Neuron (in vitro differentiated cells): ENCODE data around the gene NCEH1.
"Not testable (repeated sequence)": the region's sequence is repeated elsewhere in the genome, so short reads cannot be mapped to it uniquely, and the experiment has no call there.

Experiments
- H2AFZ ChIP-seq: one replicate; pipeline ENCODE4 v1.6.1; 2013; ENCODE audit warnings: low read depth, mild to moderate bottlenecking, inconsistent platforms, low read length, moderate library complexity
- H3K27me3 ChIP-seq: one replicate; pipeline ENCODE4 v1.6.1; 2013; ENCODE audit warnings: low read length; ENCODE audit not compliant: insufficient read depth
- H3K36me3 ChIP-seq: one replicate; pipeline ENCODE4 v1.6.1; 2013; ENCODE audit warnings: low read length; ENCODE audit not compliant: insufficient read depth
- H3K4me1 ChIP-seq: one replicate; pipeline ENCODE4 v1.6.1; 2013; ENCODE audit warnings: low read length; ENCODE audit not compliant: insufficient read depth
- H3K4me3 ChIP-seq: 2 replicates; pipeline ENCODE4 v1.5.1; 2013; ENCODE audit warnings: mild to moderate bottlenecking, low read length, moderate library complexity
- H3K9me3 ChIP-seq: one replicate; pipeline ENCODE4 v1.6.1; 2013; ENCODE audit warnings: low read length

Gene NCEH1

DNA sequence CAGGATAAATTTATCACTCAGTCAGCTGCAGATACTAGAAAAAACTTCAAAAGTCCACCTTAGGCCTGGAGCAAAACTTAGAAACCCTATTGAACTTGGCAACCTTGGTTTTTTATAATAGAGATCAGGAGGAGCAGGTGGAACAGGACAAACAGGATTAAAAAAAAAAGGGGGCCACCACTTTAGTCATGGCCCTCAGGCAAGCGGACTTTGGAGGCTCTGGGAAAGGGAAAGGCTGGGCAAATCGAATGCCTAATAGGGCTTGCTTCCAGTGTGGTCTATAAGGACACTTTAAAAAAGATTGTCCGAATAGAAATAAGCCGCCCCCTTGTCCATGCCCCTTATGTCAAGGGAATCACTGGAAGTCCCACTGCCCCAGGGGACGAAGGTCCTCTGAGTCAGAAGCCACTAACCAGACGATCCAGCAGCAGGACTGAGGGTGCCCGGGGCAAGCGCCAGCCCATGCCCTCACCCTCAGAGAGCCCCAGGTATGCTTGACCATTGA, 11.7 kb upstream of the NCEH1 start:
- H2AFZ ChIP-seq, H3K4me1 ChIP-seq, H3K9me3 ChIP-seq, H3K4me3 ChIP-seq, H3K36me3 ChIP-seq, H3K27me3 ChIP-seq: not testable (repeated sequence)

DNA sequence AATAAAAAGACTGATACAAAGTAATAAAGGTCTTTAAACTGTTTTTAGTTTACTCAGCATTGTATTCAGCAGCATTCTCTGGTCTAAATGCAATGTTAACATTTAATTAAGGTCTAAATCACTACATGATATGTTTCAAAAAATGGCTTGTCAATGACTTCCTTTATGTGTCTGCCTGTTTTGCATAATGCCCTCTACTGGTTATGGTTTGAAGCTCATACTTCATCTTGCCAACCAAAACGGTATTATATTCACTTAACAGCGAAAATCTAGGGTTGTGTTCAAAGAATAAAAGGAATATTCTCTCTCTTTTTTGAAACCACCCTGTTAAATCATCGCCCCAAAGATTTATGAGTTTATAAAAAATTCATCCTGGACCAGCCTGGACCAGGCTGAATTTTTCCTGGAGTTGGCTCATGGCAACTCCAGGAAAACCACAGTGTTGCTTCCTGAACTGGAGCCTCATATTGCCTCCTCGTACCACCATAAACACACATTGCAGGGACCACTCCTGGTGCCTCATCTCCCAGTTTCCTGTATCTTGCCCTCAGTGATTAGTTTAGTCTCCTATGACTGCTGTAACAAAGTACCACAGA, 6.7 kb upstream of the NCEH1 start:
- Histone ChIP-seq H3K4me1 (no peaks in the 10 kb centered on the region), H3K9me3 (no peaks in the 10 kb centered on the region), H3K36me3 (no peaks in the 10 kb centered on the region), H3K27me3 (no peaks in the 10 kb centered on the region), H3K4me3 (no peak overlapping the region), H2AFZ (no peak overlapping the region)

DNA sequence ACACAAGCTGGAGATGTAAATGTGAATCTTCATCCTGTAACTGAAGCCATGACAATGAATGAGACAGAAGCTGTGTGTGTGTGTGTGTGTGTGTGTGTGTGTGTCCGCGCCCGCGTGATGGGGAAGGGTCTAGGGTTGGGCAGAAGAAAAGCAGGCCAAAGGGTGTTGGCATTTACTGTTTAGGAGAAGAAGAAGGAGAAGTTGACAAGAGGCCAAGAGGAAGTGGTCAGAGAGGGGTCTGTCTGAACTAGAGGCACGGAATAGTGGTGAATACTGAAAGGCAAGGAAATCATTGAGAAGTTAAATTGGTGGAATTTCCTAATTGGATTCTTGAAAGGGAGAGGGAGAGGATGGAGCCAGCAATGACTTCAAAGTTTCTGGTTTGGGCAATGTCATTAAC, 5.6 kb upstream of the NCEH1 start:
- Histone ChIP-seq H3K36me3 (no peaks in the 10 kb centered on the region), H2AFZ (no peak overlapping the region), H3K4me1 (no peaks in the 10 kb centered on the region), H3K27me3 (no peaks in the 10 kb centered on the region), H3K4me3 (no peak overlapping the region), H3K9me3 (no peaks in the 10 kb centered on the region)

DNA sequence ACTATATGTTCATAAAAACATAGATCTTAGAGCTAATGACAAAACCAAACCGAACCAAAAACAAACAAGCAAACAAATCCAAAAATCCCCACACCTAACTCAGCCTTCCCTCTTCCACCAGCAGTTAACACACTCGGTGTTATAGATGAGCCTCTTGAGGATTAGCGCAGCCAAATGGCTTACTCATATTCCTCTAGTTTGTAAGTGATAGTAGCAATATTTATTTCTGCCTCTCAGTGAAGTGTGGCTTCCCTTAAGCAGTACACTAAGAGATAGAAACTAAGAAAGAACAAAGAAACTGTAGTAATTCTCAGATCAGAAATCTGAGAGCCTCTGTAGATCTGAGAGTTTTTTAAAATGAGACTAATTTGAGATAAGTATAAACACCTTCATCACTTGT, 2.4 kb upstream of the NCEH1 start:
- H3K9me3 ChIP-seq, result no peaks in the 10 kb centered on the region
- H3K4me1 ChIP-seq, result peaks cover 11% of the 10 kb centered on the region
- H3K36me3 ChIP-seq, result no peaks in the 10 kb centered on the region
- no peak overlapping the region for H3K4me3 ChIP-seq
- H2AFZ ChIP-seq, result no peak overlapping the region
- H3K27me3 ChIP-seq, result no peaks in the 10 kb centered on the region

DNA sequence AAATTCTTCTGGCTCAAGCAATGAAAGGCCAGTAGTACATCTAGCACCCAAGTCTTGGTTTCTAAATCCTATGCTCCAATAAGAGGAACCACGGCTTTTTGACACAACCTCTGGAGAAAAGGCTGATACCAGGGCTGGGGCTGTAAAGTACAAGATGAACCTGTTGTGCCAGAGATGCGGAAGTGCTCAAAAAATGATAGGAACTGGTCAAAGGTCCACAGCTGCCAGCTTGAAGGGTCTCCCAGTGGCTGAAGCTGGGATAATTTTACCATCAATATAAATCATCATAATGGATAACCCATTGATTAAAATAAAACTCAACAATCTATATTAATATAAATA, 558 bp upstream of the NCEH1 start:
- H3K4me3 ChIP-seq, result peak overlapping the region; percentile 83
- peak overlapping the region; percentile 96 for H2AFZ ChIP-seq
- H3K27me3 ChIP-seq, result no peaks in the 10 kb centered on the region
- H3K36me3 ChIP-seq, result no peaks in the 10 kb centered on the region
- H3K9me3 ChIP-seq, result no peaks in the 10 kb centered on the region
- peaks cover 11% of the 10 kb centered on the region for H3K4me1 ChIP-seq

DNA sequence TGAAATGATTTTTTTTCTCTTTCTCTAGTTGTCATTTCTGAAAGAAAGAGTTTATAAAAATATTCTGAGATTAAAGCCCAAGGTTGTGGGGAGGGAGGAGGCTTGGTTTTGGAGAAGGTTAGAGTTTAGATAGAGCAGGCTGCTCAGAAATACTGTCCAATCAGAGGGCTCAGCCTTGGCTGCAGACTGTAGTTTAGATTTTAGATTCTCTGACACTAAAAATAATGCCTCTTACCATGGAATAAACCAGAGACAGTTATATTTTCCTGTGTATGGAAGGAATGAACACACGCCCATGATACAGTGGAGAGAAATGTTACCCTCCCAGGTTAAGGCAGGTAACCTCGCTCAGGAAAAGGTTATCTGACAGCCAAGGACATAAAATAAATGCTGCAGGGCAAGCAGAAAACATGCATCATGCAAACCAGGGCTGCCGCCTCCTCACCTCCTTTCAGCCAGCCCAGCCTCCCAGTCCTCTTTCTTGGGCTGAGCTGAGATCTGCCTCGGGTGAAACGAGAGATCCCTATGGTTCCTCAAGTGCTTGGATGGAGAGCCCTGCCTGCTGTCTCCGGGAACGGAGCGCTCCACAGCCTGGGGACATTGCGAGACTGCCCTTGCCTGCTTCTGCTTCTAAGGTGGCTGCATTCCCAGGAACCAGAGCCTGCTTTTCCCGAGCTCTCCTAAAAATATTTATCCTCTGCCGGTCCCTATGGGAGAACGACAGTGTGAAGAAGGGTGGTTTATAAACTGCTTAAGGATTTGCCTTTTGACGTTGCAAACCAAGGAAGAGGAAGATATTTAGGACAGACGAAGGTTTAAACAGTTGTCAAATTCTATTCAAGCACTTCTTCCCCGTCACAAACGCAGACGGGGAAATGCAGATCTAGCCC, 848 bp downstream of the NCEH1 start:
- Histone ChIP-seq H3K27me3 (no peaks in the 10 kb centered on the region), H2AFZ (peak overlapping the region; percentile 96), H3K36me3 (no peaks in the 10 kb centered on the region), H3K4me1 (peaks cover 11% of the 10 kb centered on the region), H3K9me3 (no peaks in the 10 kb centered on the region), H3K4me3 (peak overlapping the region; percentile 83)

DNA sequence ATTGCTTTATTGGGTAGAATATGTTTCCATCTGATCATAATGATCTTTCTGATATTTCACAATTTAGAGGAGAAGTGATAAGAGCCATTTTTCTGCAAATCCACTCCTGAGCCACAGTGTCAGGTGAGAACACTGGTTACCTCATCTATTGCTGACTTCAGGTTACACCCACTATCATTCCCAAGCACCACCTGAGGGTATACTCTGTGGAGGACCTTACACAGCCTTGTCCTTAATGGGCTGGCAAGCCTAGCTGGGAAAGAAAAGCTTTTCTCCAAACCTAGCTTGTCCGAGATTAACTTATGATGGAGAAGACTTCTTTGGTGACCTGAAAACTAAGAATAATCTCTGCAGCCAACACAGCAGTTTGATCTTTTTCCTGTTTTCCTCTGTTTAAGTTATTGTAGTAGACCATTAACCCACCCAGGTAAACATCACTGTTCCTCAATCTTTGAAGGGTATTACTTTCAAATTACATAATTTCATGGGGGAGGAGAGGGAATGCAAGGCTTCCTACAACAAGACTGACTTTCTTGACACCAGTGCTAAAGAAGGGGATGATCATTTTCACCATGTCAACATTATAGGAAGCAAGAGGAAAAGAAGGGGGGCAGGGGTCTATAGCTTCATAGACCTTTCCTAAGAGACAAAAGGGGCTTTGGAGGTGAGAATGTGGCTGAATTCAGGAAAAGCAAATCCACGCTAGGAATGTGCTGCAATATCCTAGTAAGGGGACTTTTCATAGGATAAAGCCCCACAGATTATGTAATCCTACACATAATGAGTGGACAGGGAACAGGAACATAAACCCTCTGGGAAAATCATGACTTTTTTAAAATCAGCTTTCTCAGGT, 1.7 kb downstream of the NCEH1 start:
- H2AFZ ChIP-seq, result no peak overlapping the region
- no peaks in the 10 kb centered on the region for H3K36me3 ChIP-seq
- H3K9me3 ChIP-seq, result no peaks in the 10 kb centered on the region
- peaks cover 11% of the 10 kb centered on the region for H3K4me1 ChIP-seq
- H3K27me3 ChIP-seq, result no peaks in the 10 kb centered on the region
- H3K4me3 ChIP-seq, result no peak overlapping the region

DNA sequence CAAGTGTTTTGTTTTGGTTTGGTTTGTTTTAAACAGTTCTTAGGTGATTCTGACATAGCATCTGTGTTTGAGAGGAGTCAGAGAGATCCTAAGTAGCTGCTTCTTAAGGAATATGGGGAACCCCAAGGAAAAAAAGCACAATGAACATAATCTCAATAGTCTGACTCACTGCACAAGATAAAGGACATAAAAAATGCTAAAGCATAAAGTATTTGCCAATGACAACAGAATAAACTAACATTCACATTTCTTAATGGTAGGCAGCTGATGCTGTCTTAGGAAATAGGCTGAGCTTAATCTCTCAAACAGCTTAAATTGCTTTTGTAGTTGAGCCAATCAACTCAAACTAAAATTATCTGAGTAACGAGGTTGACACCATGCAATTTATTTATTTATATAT, 2.9 kb downstream of the NCEH1 start:
- no peaks in the 10 kb centered on the region for H3K9me3 ChIP-seq
- H3K36me3 ChIP-seq, result no peaks in the 10 kb centered on the region
- H2AFZ ChIP-seq, result no peak overlapping the region
- no peak overlapping the region for H3K4me3 ChIP-seq
- H3K27me3 ChIP-seq, result no peaks in the 10 kb centered on the region
- H3K4me1 ChIP-seq, result peaks cover 11% of the 10 kb centered on the region

DNA sequence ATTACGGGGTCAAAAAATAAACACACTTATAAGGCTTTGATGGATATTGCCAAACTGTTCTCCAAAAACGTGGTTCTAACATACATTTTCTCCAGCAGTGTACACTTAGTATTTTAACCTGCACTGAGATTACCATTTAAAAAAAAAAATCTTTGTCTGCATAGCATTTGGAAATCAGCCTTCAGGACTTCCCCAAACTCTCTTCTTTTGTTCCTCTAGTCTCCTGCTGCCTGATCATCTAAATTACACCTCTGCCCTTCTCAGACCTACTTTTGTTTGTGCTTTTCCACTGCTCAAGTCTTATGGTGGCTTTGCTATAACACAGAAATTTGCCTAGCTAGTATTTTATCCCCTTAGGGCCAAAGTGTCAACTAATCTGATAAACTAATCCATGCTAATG, 3.8 kb downstream of the NCEH1 start:
- no peaks in the 10 kb centered on the region for H3K36me3 ChIP-seq
- peaks cover 11% of the 10 kb centered on the region for H3K4me1 ChIP-seq
- H3K4me3 ChIP-seq, result no peak overlapping the region
- no peaks in the 10 kb centered on the region for H3K27me3 ChIP-seq
- no peaks in the 10 kb centered on the region for H3K9me3 ChIP-seq
- no peak overlapping the region for H2AFZ ChIP-seq

DNA sequence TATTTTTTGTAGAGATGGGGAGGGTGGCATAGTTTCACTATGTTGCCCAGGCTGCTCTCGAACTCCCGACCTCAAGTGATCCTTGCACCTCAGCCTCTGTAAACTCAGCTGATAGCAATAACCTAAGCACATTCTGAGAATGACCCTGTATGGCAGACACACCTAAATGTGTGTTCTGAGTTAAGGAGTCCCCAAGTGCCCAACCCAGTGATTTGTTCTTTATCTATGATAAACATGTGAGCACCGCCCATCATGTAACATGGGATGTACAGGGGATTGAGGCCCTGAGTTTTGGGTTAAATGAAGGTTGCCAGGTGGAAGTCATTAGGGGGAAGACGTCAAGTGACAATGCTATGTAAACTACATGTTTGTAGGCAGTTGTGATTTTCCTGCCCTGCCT, 5.7 kb downstream of the NCEH1 start:
- peaks cover 9% of the 10 kb centered on the region for H3K4me1 ChIP-seq
- no peaks in the 10 kb centered on the region for H3K9me3 ChIP-seq
- no peaks in the 10 kb centered on the region for H3K36me3 ChIP-seq
- no peaks in the 10 kb centered on the region for H3K27me3 ChIP-seq
- H2AFZ ChIP-seq, result no peak overlapping the region
- no peak overlapping the region for H3K4me3 ChIP-seq

DNA sequence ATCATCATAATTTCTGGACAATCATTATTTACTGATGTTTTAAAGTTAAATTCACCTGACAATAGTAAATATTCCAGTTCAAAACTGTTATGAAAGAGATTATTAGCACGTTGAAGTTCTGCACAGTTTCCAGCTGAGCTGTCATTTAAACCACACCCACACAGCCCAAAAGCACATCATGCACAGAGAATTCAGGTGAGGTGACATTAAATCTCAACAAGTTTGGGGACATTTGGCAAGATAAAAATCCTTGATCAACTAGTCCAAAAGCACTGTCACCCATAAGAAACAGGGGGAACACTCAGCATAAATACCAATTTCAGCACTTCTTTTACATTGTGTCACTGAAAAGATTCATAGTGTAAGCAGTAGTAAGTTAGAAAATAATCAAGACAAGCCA, 6.9 kb downstream of the NCEH1 start:
- no peaks in the 10 kb centered on the region for H3K9me3 ChIP-seq
- no peak overlapping the region for H2AFZ ChIP-seq
- H3K36me3 ChIP-seq, result no peaks in the 10 kb centered on the region
- H3K27me3 ChIP-seq, result no peaks in the 10 kb centered on the region
- H3K4me3 ChIP-seq, result no peak overlapping the region
- peaks cover 3% of the 10 kb centered on the region for H3K4me1 ChIP-seq

DNA sequence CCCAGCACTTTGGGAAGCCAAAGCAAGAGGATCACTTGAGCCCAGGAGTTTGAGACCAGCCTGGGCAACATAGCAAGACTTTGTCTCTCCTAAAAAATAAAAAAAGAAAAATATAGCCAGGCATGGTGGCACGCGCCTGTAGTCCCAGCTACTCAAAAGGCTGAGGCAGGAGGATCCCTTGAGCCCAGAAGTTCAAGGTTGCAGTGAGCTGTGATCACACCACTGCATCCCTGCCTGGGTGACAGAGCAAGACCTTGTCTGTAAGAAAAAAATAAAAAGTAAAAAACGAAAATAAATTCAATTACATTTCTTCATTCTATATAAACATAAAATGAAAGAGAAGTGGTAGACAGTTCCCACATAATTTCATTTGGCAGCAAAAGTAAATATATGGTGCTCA, 8.1 kb downstream of the NCEH1 start:
- H2AFZ ChIP-seq, H3K36me3 ChIP-seq, H3K27me3 ChIP-seq, H3K9me3 ChIP-seq, H3K4me3 ChIP-seq: not testable (repeated sequence)
- peaks cover 15% of the 10 kb centered on the region for H3K4me1 ChIP-seq

DNA sequence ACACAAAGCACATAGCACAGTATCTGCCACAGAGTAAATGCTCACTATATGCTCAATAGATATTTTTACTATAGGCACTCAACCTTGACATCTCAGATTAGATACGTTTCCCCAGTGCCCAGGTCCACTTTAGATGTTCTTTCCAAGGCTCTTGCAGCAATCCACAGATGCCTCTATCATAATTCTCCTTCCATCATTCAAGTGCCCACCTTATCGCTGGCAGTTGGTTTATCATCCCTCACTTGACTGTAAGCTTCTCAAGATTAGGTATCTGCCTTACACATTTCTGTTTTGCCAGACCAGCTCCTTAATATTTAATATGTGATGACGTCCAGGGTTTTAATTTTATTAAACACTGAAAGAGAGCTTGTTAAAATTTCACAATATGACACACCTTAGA, 8.6 kb downstream of the NCEH1 start:
- no peak overlapping the region for H2AFZ ChIP-seq

More for the DNA sequence above, 8.6 kb downstream of the NCEH1 start:
- no peak overlapping the region for H3K4me3 ChIP-seq
- peaks cover 20% of the 10 kb centered on the region for H3K4me1 ChIP-seq
- H3K36me3 ChIP-seq, result no peaks in the 10 kb centered on the region
- H3K9me3 ChIP-seq, result no peaks in the 10 kb centered on the region
- no peaks in the 10 kb centered on the region for H3K27me3 ChIP-seq
